PC-3 (cell line): ENCODE measurements around the gene ATF7IP.

Experiments
- EZH2 ChIP-seq: fragments of 300-600 bp; sonication (generic); IDR thresholded peaks from one replicate; pipeline ENCODE4 v1.6.1; 2017; ENCODE audit warnings: antibody characterized with exemption, mild to moderate bottlenecking, low read length; ENCODE audit not compliant: unreplicated experiment
- TF ChIP-seq, protein P1 (sequence below): fragments of 300-600 bp; sonication (generic); conservative IDR thresholded peaks from 2 replicates; pipeline ENCODE4 v1.5.1; 2017; ENCODE audit warnings: antibody characterized with exemption, low read depth, mild to moderate bottlenecking, low read length

DNA sequence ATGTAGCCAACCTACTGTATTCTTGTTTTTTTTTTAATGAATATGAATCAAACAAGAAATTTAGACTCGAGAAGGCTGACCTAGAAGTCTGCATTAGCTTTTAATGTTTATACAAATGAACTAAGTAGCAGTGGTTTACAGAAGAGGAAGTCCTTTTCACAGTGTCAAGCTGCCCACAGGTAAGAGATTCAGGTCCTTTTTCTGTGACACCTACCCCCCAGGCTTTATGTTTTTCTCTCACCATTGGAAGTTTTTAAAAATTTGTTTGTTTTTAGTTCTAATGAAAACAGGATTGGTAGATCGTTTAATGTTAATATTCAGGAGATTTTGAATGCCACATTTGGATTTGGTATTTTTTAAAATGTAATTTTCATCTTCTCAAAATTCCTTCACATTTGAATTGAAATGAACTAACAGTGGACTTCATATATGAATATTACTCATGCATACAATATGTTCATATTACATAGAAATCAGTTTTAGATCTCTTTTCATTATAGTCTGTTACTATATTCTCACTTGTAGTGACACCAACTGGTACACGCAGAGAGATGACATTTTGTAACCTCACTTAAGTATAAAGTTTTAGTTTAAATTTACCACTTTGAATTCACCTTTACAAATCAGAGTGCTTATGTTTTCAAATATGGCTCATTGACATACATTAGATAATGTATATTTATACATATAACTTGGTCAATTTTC lies 29.7 kb downstream of the ATF7IP start:
- TF ChIP-seq EZH2 = no peak
- TF ChIP-seq, protein P1, sequence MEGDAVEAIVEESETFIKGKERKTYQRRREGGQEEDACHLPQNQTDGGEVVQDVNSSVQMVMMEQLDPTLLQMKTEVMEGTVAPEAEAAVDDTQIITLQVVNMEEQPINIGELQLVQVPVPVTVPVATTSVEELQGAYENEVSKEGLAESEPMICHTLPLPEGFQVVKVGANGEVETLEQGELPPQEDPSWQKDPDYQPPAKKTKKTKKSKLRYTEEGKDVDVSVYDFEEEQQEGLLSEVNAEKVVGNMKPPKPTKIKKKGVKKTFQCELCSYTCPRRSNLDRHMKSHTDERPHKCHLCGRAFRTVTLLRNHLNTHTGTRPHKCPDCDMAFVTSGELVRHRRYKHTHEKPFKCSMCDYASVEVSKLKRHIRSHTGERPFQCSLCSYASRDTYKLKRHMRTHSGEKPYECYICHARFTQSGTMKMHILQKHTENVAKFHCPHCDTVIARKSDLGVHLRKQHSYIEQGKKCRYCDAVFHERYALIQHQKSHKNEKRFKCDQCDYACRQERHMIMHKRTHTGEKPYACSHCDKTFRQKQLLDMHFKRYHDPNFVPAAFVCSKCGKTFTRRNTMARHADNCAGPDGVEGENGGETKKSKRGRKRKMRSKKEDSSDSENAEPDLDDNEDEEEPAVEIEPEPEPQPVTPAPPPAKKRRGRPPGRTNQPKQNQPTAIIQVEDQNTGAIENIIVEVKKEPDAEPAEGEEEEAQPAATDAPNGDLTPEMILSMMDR = no peak
